H9 (cell line): ENCODE measurements around the gene ATXN3L. TPM values are rescaled to one million over a fixed set of nuclear protein-coding genes. Genes with fewer than 3 reads are reported as not detected.

Experiments
- DNase-seq: peaks from one replicate; pipeline ENCODE4 v3.0.0-alpha.2; 2017
- H2AFZ ChIP-seq: one replicate; pipeline ENCODE4 v1.6.1; 2013; ENCODE audit warnings: mild to moderate bottlenecking, low read length, control low read depth, moderate library complexity
- H2AK5ac ChIP-seq: 2 replicates; pipeline ENCODE4 v1.6.1; 2013; ENCODE audit warnings: low read length, control low read depth, mixed read lengths; ENCODE audit not compliant: insufficient read length
- H2BK120ac ChIP-seq: one replicate; pipeline ENCODE4 v1.6.1; 2013; ENCODE audit warnings: low read depth, mild to moderate bottlenecking, low read length, control low read depth, inconsistent platforms; ENCODE audit not compliant: poor library complexity, severe bottlenecking
- H2BK12ac ChIP-seq: 2 replicates; pipeline ENCODE4 v1.6.1; 2013; ENCODE audit warnings: low read length, control low read depth, mixed read lengths, low read depth; ENCODE audit not compliant: insufficient read length
- H2BK15ac ChIP-seq: 2 replicates; pipeline ENCODE4 v1.6.1; 2013; ENCODE audit warnings: low read depth, low read length, control low read depth
- H2BK20ac ChIP-seq: one replicate; pipeline ENCODE4 v1.6.1; 2013; ENCODE audit warnings: low read depth, mild to moderate bottlenecking, low read length, control low read depth, inconsistent platforms; ENCODE audit not compliant: poor library complexity, severe bottlenecking
- H2BK5ac ChIP-seq: 2 replicates; pipeline ENCODE4 v1.6.1; 2013; ENCODE audit warnings: low read length, control low read depth, mixed read lengths; ENCODE audit not compliant: insufficient read length
- H3K14ac ChIP-seq: 2 replicates; pipeline ENCODE4 v1.6.1; 2013; ENCODE audit warnings: low read length, control low read depth; ENCODE audit not compliant: insufficient read depth
- H3K18ac ChIP-seq: 2 replicates; pipeline ENCODE4 v1.6.1; 2013; ENCODE audit warnings: low read depth, mild to moderate bottlenecking, mixed read lengths, low read length, control low read depth; ENCODE audit not compliant: insufficient read length
- H3K23ac ChIP-seq: 2 replicates; pipeline ENCODE4 v1.6.1; 2013; ENCODE audit warnings: low read length, control low read depth, mixed read lengths, low read depth; ENCODE audit not compliant: insufficient read length
- H3K23me2 ChIP-seq: 2 replicates; pipeline ENCODE4 v1.6.1; 2013; ENCODE audit warnings: low read depth, mild to moderate bottlenecking, mixed read lengths, low read length, control low read depth; ENCODE audit not compliant: insufficient read length, poor library complexity, severe bottlenecking
- H3K27ac ChIP-seq: 2 replicates; pipeline ENCODE4 v1.5.1; 2013; ENCODE audit warnings: low read length, control low read depth, mixed read lengths, low read depth; ENCODE audit not compliant: insufficient read length
- H3K27me3 ChIP-seq: 2 replicates; pipeline ENCODE4 v1.6.1; 2013; ENCODE audit warnings: low read length, control low read depth, inconsistent platforms; ENCODE audit not compliant: insufficient read depth
- H3K4ac ChIP-seq: 2 replicates; pipeline ENCODE4 v1.6.1; 2013; ENCODE audit warnings: low read depth, mild to moderate bottlenecking, control low read depth, inconsistent platforms, low read length, moderate library complexity
- H3K4me1 ChIP-seq: 2 replicates; pipeline ENCODE4 v1.6.1; 2013; ENCODE audit warnings: low read length, control low read depth, inconsistent platforms; ENCODE audit not compliant: insufficient read depth
- H3K4me2 ChIP-seq: 2 replicates; pipeline ENCODE4 v1.6.1; 2013; ENCODE audit warnings: low read length, control low read depth, mixed read lengths; ENCODE audit not compliant: insufficient read length, insufficient read depth
- H3K56ac ChIP-seq: 2 replicates; pipeline ENCODE4 v1.6.1; 2013; ENCODE audit warnings: low read depth, mild to moderate bottlenecking, mixed read lengths, low read length, control low read depth; ENCODE audit not compliant: insufficient read length
- H3K79me1 ChIP-seq: 2 replicates; pipeline ENCODE4 v1.6.1; 2013; ENCODE audit warnings: low read depth, mild to moderate bottlenecking, moderate library complexity, low read length, control low read depth, inconsistent platforms; ENCODE audit not compliant: insufficient read depth, poor library complexity, severe bottlenecking
- H3K79me2 ChIP-seq: 2 replicates; pipeline ENCODE4 v1.6.1; 2013; ENCODE audit warnings: low read length, control low read depth, inconsistent platforms; ENCODE audit not compliant: insufficient read depth
- H3K9ac ChIP-seq: 2 replicates; pipeline ENCODE4 v1.6.1; 2013; ENCODE audit warnings: low read length, control low read depth, mixed read lengths; ENCODE audit not compliant: insufficient read length; ENCODE audit errors: extremely low read depth
- H3K9me3 ChIP-seq: one replicate; pipeline ENCODE4 v1.6.1; 2013; ENCODE audit warnings: low read depth, low read length, inconsistent platforms; ENCODE audit not compliant: control insufficient read depth
- H3T11ph ChIP-seq: one replicate; pipeline ENCODE4 v1.6.1; 2013; ENCODE audit warnings: mild to moderate bottlenecking, low read length, control low read depth, inconsistent platforms
- H4K20me1 ChIP-seq: one replicate; pipeline ENCODE4 v1.6.1; 2013; ENCODE audit not compliant: control insufficient read depth, insufficient read length, insufficient read depth
- H4K5ac ChIP-seq: 2 replicates; pipeline ENCODE4 v1.6.1; 2013; ENCODE audit warnings: low read depth, mild to moderate bottlenecking, mixed read lengths, low read length, control low read depth; ENCODE audit not compliant: insufficient read length
- H4K8ac ChIP-seq: replicated peaks from 2 replicates; pipeline ENCODE4 v1.6.1; 2013; ENCODE audit warnings: low read length, control low read depth, mixed read lengths, low read depth; ENCODE audit not compliant: insufficient read length
- H4K91ac ChIP-seq: 2 replicates; pipeline ENCODE4 v1.6.1; 2013; ENCODE audit warnings: low read depth, mild to moderate bottlenecking, moderate library complexity, mixed read lengths, low read length, control low read depth; ENCODE audit not compliant: insufficient read length
- H3K27ac Mint-ChIP-seq, 3 experiments: 2 replicates in 2 of 3; 3 replicates in 1 of 3; pipeline ENCODE4 v1.8.0; 2020 to 2021; ENCODE audit warnings: mixed read lengths in 3 of 3, mild to moderate bottlenecking in 1 of 3, moderate library complexity in 1 of 3
- H3K27me3 Mint-ChIP-seq: 2 replicates; pipeline ENCODE4 v1.8.0; 2021; ENCODE audit warnings: low read depth, mild to moderate bottlenecking, moderate library complexity, mixed read lengths
- H3K36me3 Mint-ChIP-seq, 3 experiments: 2 replicates in 2 of 3; 3 replicates in 1 of 3; pipeline ENCODE4 v1.8.0; 2020 to 2021; ENCODE audit warnings: low read depth in 3 of 3, mixed read lengths in 3 of 3; ENCODE audit not compliant: insufficient read depth in 1 of 3
- H3K4me1 Mint-ChIP-seq, 2 experiments: 2 replicates each; pipeline ENCODE4 v1.8.0; 2020; ENCODE audit warnings: mixed read lengths in 2 of 2
- H3K4me3 Mint-ChIP-seq, 2 experiments: 2 replicates in 1 of 2; 3 replicates in 1 of 2; pipeline ENCODE4 v1.8.0; 2020 to 2021; ENCODE audit warnings: mild to moderate bottlenecking in 2 of 2, mixed read lengths in 2 of 2, moderate library complexity in 1 of 2
- H3K9me3 Mint-ChIP-seq, 2 experiments: 2 replicates in 1 of 2; 3 replicates in 1 of 2; pipeline ENCODE4 v1.8.0; 2020; ENCODE audit warnings: mild to moderate bottlenecking in 2 of 2, mixed read lengths in 2 of 2, moderate library complexity in 1 of 2
- CTCF ChIP-seq: fragments of 200-600 bp; sonication (generic); conservative IDR thresholded peaks from 3 replicates; pipeline ENCODE4 v1.8.0; 2021; ENCODE audit warnings: antibody characterized with exemption, mild to moderate bottlenecking
- WGBS: extraction: QIAGEN DNeasy Blood & Tissue Kit; methylation state at CpG from one replicate; pipeline ENCODE4 v1.1.7; 2013; ENCODE audit warnings: missing lambda C conversion rate, low lambda C conversion rate, mixed read lengths; ENCODE audit not compliant: insufficient read length; ENCODE audit errors: extremely low coverage; 5-methylcytosine and 5-hydroxymethylcytosine counted together
- total RNA-seq: library from RNA; stranded (reverse); gene quantifications from 2 replicates; pipeline ENCODE4 v1.2.1, GENCODE V29; 2021

The ATXN3L gene
- total RNA-seq, 1 experiment from 2014 or later = not detected

- Histone ChIP-seq H2BK20ac (no peak overlapping the region), H3K4me2 (no peak overlapping the region), H2BK12ac (no peak overlapping the region), H3K23me2 (no peaks in the 10 kb centered on the region), H3K79me1 (no peaks in the 10 kb centered on the region), H3T11ph (no peak overlapping the region), H3K4ac (no peak overlapping the region), H2AFZ (no peak overlapping the region), H2BK5ac (no peak overlapping the region), H3K9ac (no peak overlapping the region), H3K9me3 (peaks cover 40% of the 10 kb centered on the region), H3K56ac (no peak overlapping the region), H4K5ac (no peak overlapping the region), H3K14ac (no peak overlapping the region), H2BK15ac (0 out of 2 replicates have a peak overlapping the region, but pooled peaks have one; percentile 3), H2BK120ac (no peak overlapping the region), H3K27me3 (no peaks in the 10 kb centered on the region), H4K91ac (no peak overlapping the region), H3K79me2 (no peaks in the 10 kb centered on the region), H4K8ac (no peak overlapping the region), H3K4me1 (peaks cover 2% of the 10 kb centered on the region; the same call in 1 of the 2 replicates), H3K23ac (no peak overlapping the region), H4K20me1 (no peaks in the 10 kb centered on the region), H3K18ac (no peak overlapping the region), H3K27ac (no peak overlapping the region), H2AK5ac (no peak overlapping the region)
- no peak for DNase-seq
- Mint-ChIP-seq H3K4me3 (no peak overlapping the region; a peak in 1 of 5 replicates), H3K4me1 (peaks cover 37 to 42% of the 10 kb centered on the region in 2 experiments), H3K9me3 (peaks cover 84 to 89% of the 10 kb centered on the region in 2 experiments), H3K27ac (peak overlapping the region in 2 of 3 experiments; percentile 44 to 75; a peak in 5 of 7 replicates), H3K36me3 (peaks cover 22 to 44% (median 23%) of the 10 kb centered on the region in 3 experiments), H3K27me3 (no peaks in the 10 kb centered on the region; the same call in 1 of the 2 replicates)
- no CpG with 5 or more reads among the region's 5 CpGs for WGBS
- TF ChIP-seq CTCF = no peak
Observed at GRCh38 chrX:13285229-13285628, 34.6 kb downstream of the ATXN3L start.
